Prostate gland (tissue), 2 donors: Measurements from ENCODE around the gene FCHSD2. TPM values are rescaled to one million over a fixed set of nuclear protein-coding genes. Genes with fewer than 3 reads are reported as not detected.
"Not testable (repeated sequence)": the region's sequence is repeated elsewhere in the genome, so short reads cannot be mapped to it uniquely, and the experiment has no call there.

ENCODE experiments used
- DNase-seq: peaks from one replicate; pipeline ENCODE4 v3.0.0-alpha.2; 2019; ENCODE audit warnings: low spot score
- H3K27ac ChIP-seq, 2 donors: fragments of 200-600 bp; sonication (generic); 2 replicates each; pipeline ENCODE4 v1.5.1; 2017 to 2019
- H3K27me3 ChIP-seq: fragments of 200-600 bp; sonication (generic); replicated peaks from 2 replicates; pipeline ENCODE4 v1.5.1; 2019; ENCODE audit not compliant: insufficient read depth
- H3K36me3 ChIP-seq, 2 donors: fragments of 200-600 bp; sonication (generic); 1 replicate in 1 of 2; 2 replicates in 1 of 2; pipeline versions ENCODE4 v1.5.1 to v1.8.1; 2017 to 2019
- H3K4me1 ChIP-seq: fragments of 200-600 bp; sonication (generic); replicated peaks from 2 replicates; pipeline ENCODE4 v1.5.1; 2019
- H3K4me3 ChIP-seq, 2 donors: fragments of 200-600 bp; sonication (generic); 2 replicates each; pipeline ENCODE4 v1.5.1; 2017 to 2019
- H3K9me3 ChIP-seq: fragments of 200-600 bp; sonication (generic); 2 replicates; pipeline ENCODE4 v1.5.1; 2017
- POLR2A ChIP-seq: fragments of 450-650 bp; IDR thresholded peaks from one replicate; pipeline ENCODE4 v1.6.1; 2016; ENCODE audit warnings: antibody characterized with exemption, mild to moderate bottlenecking
- POLR2AphosphoS5 ChIP-seq: sonication (generic); formaldehyde crosslinking; IDR thresholded peaks from one replicate; pipeline ENCODE4 v1.6.1; 2017; ENCODE audit warnings: antibody characterized with exemption
- WGBS: methylation state at CpG from one replicate; pipeline ENCODE4 v1.1.5; 2018; 5-methylcytosine and 5-hydroxymethylcytosine counted together
- intact Hi-C: fragments of 100-400 bp; cut with DNase I; formaldehyde crosslinking; loops from one replicate; pipeline ENCODE4 v1.14.2; 2022
- total RNA-seq, 2 donors: library from RNA; depleted of rRNA; stranded (reverse); fragments of >200 nt; gene quantifications; one replicate each; pipeline ENCODE4 v1.1.0, GENCODE V29; 2016
- TF ChIP-seq, protein P1 (sequence below), 4 experiments: fragments of 200-600 bp in 2 of 4; fragments of 450-650 bp in 2 of 4; sonication (generic) in 2 of 4; IDR thresholded peaks; 1 replicate in 3 of 4; 2 replicates in 1 of 4; pipeline ENCODE4 v1.5.1; 2016 to 2019; ENCODE audit warnings: antibody characterized with exemption in 4 of 4, mild to moderate bottlenecking in 2 of 4, moderate library complexity in 2 of 4

The FCHSD2 gene
- total RNA-seq, 2 donors from 2014 or later: 9.9 to 45.3 TPM

DNA sequence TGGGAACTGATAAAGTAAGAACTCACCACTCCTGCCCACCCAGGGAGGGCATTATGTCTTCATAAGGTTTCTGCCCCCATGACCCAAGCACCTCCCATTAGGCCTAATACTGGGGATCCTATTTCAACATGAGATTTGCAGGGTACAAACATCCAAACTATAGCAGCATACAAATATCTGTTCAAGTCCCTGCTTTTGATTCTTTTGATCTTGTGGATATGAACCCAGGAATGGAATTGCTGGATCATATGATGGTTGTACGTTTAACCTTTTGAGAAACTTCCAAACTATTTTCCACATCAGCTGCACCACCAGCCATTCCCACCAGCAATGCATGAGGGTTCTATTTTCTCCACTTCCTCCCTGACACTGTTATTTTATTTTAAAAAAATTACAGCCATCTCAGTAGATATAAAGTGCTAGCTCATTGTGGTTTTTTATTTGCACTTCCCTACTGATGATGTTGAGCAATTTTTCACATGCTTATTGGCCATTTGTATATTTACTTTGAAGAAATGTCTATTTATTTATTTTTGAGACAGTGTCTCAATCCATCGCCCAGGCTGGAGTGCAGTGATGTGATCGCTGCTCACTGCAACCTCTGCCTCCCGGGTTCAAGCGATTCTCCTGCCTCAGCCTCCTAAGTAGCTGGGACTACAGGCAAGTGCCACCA lies 335.0 kb downstream of the FCHSD2 start:
- no peak overlapping the region for H3K27ac ChIP-seq
- H3K9me3 ChIP-seq: no peaks in the 10 kb centered on the region
- no peak for TF ChIP-seq POLR2A
- H3K4me3 ChIP-seq: no peak overlapping the region
- intact Hi-C loops: no loop called here
- 82% methylated on average over 5 of the region's 5 CpGs for WGBS
- no peaks in the 10 kb centered on the region for H3K4me1 ChIP-seq
- H3K27me3 ChIP-seq: no peaks in the 10 kb centered on the region
- no peak for DNase-seq
- no peaks in the 10 kb centered on the region for H3K36me3 ChIP-seq

DNA sequence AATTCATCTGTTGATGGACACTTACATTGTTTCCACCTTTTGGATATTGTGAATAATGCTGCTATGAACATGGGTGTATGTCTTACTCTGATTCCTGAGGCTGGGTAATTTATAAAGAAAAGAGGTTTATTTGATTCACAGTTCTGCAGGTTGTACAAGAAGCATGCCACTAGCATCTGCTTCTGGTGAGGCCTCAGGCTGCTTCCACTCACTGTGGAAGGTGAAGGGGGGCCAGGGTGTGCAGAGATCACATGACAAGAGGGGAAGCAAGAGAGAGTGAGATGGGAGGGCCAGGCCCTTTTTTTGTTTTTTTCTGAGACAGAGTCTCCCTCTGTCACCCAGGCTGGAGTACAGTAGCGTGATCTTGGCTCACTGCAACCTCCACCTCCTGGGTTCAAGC lies 335.7 kb downstream of the FCHSD2 start:
- WGBS: 96% methylated on average over 1 of the region's 1 CpG
- DNase-seq, H3K4me3 ChIP-seq, intact Hi-C loops, H3K4me1 ChIP-seq, H3K27me3 ChIP-seq, H3K9me3 ChIP-seq, H3K36me3 ChIP-seq, H3K27ac ChIP-seq: not testable (repeated sequence)

DNA sequence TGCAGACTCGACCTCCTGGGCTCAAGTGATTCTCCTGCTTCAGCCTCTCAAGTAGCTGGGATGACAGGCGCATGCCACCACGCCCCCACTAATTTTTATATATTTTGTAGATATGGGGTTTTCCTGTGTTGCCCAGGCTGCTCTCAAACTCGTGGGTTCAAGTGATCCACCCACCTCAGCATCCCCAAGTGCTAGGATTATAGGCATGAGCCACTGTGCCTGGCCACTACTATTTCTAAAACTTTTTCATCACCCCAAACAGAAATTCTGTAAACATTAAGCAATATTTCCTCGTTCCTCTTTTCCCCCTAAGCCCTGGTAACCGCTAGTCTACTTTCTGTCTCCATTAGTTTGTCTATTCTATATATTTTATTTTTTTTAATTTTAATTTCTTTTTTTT lies 336.9 kb downstream of the FCHSD2 start:
- no peaks in the 10 kb centered on the region for H3K27me3 ChIP-seq
- H3K4me3 ChIP-seq: no peak overlapping the region
- H3K4me1 ChIP-seq: no peaks in the 10 kb centered on the region
- WGBS: 88% methylated on average over 6 of the region's 6 CpGs
- intact Hi-C loops: no loop called here
- no peaks in the 10 kb centered on the region for H3K9me3 ChIP-seq
- H3K27ac ChIP-seq: no peak overlapping the region
- TF ChIP-seq POLR2A (no peak), POLR2AphosphoS5 (no peak)
- TF ChIP-seq, protein P1, sequence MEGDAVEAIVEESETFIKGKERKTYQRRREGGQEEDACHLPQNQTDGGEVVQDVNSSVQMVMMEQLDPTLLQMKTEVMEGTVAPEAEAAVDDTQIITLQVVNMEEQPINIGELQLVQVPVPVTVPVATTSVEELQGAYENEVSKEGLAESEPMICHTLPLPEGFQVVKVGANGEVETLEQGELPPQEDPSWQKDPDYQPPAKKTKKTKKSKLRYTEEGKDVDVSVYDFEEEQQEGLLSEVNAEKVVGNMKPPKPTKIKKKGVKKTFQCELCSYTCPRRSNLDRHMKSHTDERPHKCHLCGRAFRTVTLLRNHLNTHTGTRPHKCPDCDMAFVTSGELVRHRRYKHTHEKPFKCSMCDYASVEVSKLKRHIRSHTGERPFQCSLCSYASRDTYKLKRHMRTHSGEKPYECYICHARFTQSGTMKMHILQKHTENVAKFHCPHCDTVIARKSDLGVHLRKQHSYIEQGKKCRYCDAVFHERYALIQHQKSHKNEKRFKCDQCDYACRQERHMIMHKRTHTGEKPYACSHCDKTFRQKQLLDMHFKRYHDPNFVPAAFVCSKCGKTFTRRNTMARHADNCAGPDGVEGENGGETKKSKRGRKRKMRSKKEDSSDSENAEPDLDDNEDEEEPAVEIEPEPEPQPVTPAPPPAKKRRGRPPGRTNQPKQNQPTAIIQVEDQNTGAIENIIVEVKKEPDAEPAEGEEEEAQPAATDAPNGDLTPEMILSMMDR (IDR thresholded peaks at IDR 0.05): no peak
- DNase-seq: no peak
- H3K36me3 ChIP-seq: no peaks in the 10 kb centered on the region

DNA sequence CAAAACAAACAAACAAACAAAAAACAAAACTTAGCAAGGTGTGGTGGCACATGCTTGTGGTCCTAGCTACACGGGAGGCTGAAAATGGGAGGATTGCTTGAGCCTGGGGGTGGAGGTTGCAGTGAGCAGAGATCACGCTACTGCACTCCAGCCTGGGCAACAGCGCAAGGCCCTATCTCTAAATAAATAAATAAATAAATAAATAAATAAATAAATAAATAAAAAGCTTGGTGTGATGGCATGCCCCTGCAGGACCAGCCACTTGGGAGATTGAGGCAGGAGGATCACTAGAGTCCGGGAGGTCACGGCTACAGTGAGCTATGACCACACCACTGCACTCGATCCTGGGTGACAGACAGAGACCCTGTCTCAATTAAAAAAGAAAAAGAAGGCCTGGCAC lies 339.3 kb downstream of the FCHSD2 start:
- Histone ChIP-seq H3K9me3 (no peaks in the 10 kb centered on the region), H3K27me3 (no peaks in the 10 kb centered on the region), H3K4me1 (no peaks in the 10 kb centered on the region), H3K4me3 (no peak overlapping the region), H3K36me3 (no peaks in the 10 kb centered on the region), H3K27ac (no peak overlapping the region)
- no peak for DNase-seq
- intact Hi-C loops: no loop called here
- TF ChIP-seq POLR2AphosphoS5: no peak
- TF ChIP-seq, protein P1 (IDR thresholded peaks at IDR 0.05): no peak
- TF ChIP-seq POLR2A: no peak
- WGBS: 77% methylated on average over 6 of the region's 6 CpGs

DNA sequence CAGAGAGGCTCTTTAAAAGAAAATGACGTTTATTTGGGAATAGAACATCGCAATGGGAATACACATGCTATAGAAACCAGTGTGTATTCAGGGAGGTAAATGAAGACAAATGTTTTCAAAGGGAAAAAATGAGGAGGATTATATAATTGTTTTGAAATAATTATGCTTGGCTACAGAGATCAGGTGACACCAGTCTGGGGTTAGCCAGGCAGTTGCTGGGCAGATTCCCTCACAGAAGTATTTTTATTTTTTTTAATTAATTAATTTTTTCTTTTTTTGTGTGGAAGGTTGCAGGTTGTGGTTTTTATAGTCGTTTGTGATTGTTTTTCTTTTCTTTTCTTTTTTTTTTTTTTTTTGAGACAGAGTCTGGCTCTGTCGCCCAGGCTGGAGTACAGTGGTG lies 342.7 kb downstream of the FCHSD2 start:
- WGBS: 55% methylated on average over 4 of the region's 4 CpGs

DNA sequence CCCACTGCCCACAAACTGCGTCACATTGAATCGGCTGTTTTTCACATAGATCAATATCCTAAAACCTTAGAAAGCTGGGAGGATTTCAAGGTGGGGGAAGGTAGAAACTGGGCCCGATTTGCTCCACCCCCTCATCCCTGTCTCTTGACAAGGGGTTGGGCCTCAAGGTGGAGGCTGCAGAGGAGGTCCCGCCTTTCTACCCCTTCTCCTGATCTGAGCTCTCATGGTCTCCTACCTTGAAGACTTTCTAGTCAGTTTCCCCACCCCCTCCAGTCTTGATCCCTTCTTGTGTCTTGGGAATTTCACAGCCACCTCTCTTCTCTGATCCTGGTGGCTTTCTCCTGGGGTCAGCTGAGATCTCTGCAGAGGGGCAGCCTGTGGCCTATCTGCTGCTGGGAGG lies 343.8 kb downstream of the FCHSD2 start:
- no peak for TF ChIP-seq POLR2A
- TF ChIP-seq, protein P1 (IDR thresholded peaks at IDR 0.05): no peak
- TF ChIP-seq POLR2AphosphoS5: no peak
- intact Hi-C loops: no loop called here
- Histone ChIP-seq H3K36me3 (no peaks in the 10 kb centered on the region), H3K4me3 (no peak overlapping the region), H3K27me3 (no peaks in the 10 kb centered on the region), H3K4me1 (no peaks in the 10 kb centered on the region), H3K9me3 (no peaks in the 10 kb centered on the region), H3K27ac (no peak overlapping the region)
- no peak for DNase-seq
- 85% methylated on average over 4 of the region's 4 CpGs for WGBS

More for the DNA sequence above, 342.7 kb downstream of the FCHSD2 start:
- TF ChIP-seq POLR2AphosphoS5 (no peak), POLR2A (no peak)
- TF ChIP-seq, protein P1 (IDR thresholded peaks at IDR 0.05): no peak
- intact Hi-C loops: no loop called here
- Histone ChIP-seq H3K4me3 (no peak overlapping the region), H3K4me1 (no peaks in the 10 kb centered on the region), H3K9me3 (no peaks in the 10 kb centered on the region), H3K36me3 (no peaks in the 10 kb centered on the region), H3K27me3 (no peaks in the 10 kb centered on the region), H3K27ac (no peak overlapping the region)
- DNase-seq: no peak
